ENCODE data around the gene ALDH9A1. TPM values are rescaled to one million over a fixed set of nuclear protein-coding genes. Genes with fewer than 3 reads are reported as not detected.
"Not testable (repeated sequence)": the region's sequence is repeated elsewhere in the genome, so short reads cannot be mapped to it uniquely, and the experiment has no call there.

ALDH9A1 gene
- polyA plus RNA-seq, 1 experiment = 43.8 TPM

- POLR2A ChIA-PET = no interaction called here
Observed at GRCh38 chr1:165737196-165737595, 38.8 kb upstream of the ALDH9A1 start.

GRCh38 chr1:165734906-165735305 is 36.5 kb upstream of the ALDH9A1 start:
- Histone ChIP-seq H3K36me3 (ENCODE audit: control insufficient read depth, insufficient read depth, low read length) (no peaks in the 10 kb centered on the region; the same call in 1 of the 2 replicates), H3K27me3 (ENCODE audit: control insufficient read depth, insufficient read depth, low read length) (no peaks in the 10 kb centered on the region), H3K4me3 (ENCODE audit: low read depth, low read length) (no peak overlapping the region)
- no peak for TF ChIP-seq CTCF (IDR thresholded peaks at IDR 0.05; ENCODE audit: insufficient read depth, low read depth, low read length)
- ChIA-PET CTCF (interaction anchor here (0.6 kb wide), 1 partner anchor 10 kb away, joined by 4 read pairs; no protein-coding TSS in a partner anchor), POLR2A (no interaction called here)
- DNase-seq (ENCODE audit: low read depth) = no peak

More at GRCh38 chr1:165737196-165737595, 38.8 kb upstream of the ALDH9A1 start:
- Histone ChIP-seq H3K27me3 (ENCODE audit: control insufficient read depth, insufficient read depth, low read length) (no peaks in the 10 kb centered on the region), H3K4me3 (ENCODE audit: low read depth, low read length) (no peak overlapping the region), H3K36me3 (ENCODE audit: control insufficient read depth, insufficient read depth, low read length) (peaks cover 3% of the 10 kb centered on the region)
- no peak for TF ChIP-seq CTCF (IDR thresholded peaks at IDR 0.05; ENCODE audit: insufficient read depth, low read depth, low read length)
- CTCF ChIA-PET = interaction anchor here (0.6 kb wide), 1 partner anchor 229 kb away, joined by 3 read pairs; no protein-coding TSS in a partner anchor
- no peak for DNase-seq (ENCODE audit: low read depth)

- TF ChIP-seq CTCF (IDR thresholded peaks at IDR 0.05; ENCODE audit: insufficient read depth, low read depth, low read length) = no peak
- Histone ChIP-seq H3K27me3 (ENCODE audit: control insufficient read depth, insufficient read depth, low read length) (no peaks in the 10 kb centered on the region), H3K4me3 (ENCODE audit: low read depth, low read length) (no peak overlapping the region), H3K36me3 (ENCODE audit: control insufficient read depth, insufficient read depth, low read length) (peaks cover 2% of the 10 kb centered on the region; the same call in 1 of the 2 replicates)
- ChIA-PET CTCF (interaction anchor here (0.7 kb wide), 2 partner anchors 32 to 83 kb away, joined by 3 read pairs; no protein-coding TSS in a partner anchor), POLR2A (no interaction called here)
- no peak for DNase-seq (ENCODE audit: low read depth)
Observed at GRCh38 chr1:165726841-165727240, 28.5 kb upstream of the ALDH9A1 start.

GRCh38 chr1:165726169-165726568 is 27.8 kb upstream of the ALDH9A1 start:
- ChIA-PET POLR2A (no interaction called here), CTCF (interaction anchor here (0.7 kb wide), 1 partner anchor 82 kb away, joined by 3 read pairs; no protein-coding TSS in a partner anchor)
- DNase-seq (ENCODE audit: low read depth) = no peak
- H3K27me3 ChIP-seq (ENCODE audit: control insufficient read depth, insufficient read depth, low read length) = no peaks in the 10 kb centered on the region
- no peak for TF ChIP-seq CTCF (IDR thresholded peaks at IDR 0.05; ENCODE audit: insufficient read depth, low read depth, low read length)
- no peak overlapping the region for H3K4me3 ChIP-seq (ENCODE audit: low read depth, low read length)
- H3K36me3 ChIP-seq (ENCODE audit: control insufficient read depth, insufficient read depth, low read length) = peaks cover 2% of the 10 kb centered on the region; the same call in 1 of the 2 replicates

GRCh38 chr1:165717918-165718515 is 19.7 kb upstream of the ALDH9A1 start:
- Histone ChIP-seq H3K4me3 (ENCODE audit: low read depth, low read length) (no peak overlapping the region), H3K36me3 (ENCODE audit: control insufficient read depth, insufficient read depth, low read length) (no peaks in the 10 kb centered on the region), H3K27me3 (ENCODE audit: control insufficient read depth, insufficient read depth, low read length) (no peaks in the 10 kb centered on the region)
- ChIA-PET POLR2A (no interaction called here), CTCF (interaction anchor here (1.1 to 2.2 kb wide), 4 partner anchors 57 to 198 kb away, joined by 4 to 18 read pairs (median 10); no protein-coding TSS in a partner anchor)
- TF ChIP-seq CTCF (IDR thresholded peaks at IDR 0.05; ENCODE audit: insufficient read depth, low read depth, low read length) = peak; percentile 84
- peak; percentile 13 for DNase-seq (ENCODE audit: low read depth)

GRCh38 chr1:165716265-165717051 is 18.1 kb upstream of the ALDH9A1 start:
- CTCF ChIA-PET = interaction anchor here (0.6 to 1.7 kb wide), 5 partner anchors 56 to 208 kb away, joined by 3 to 15 read pairs (median 4); no protein-coding TSS in a partner anchor
- H3K4me3 ChIP-seq (ENCODE audit: low read depth, low read length); DNase-seq (ENCODE audit: low read depth); POLR2A ChIA-PET; H3K36me3 ChIP-seq (ENCODE audit: control insufficient read depth, insufficient read depth, low read length); H3K27me3 ChIP-seq (ENCODE audit: control insufficient read depth, insufficient read depth, low read length): not testable (repeated sequence)

Measured in BJ (cell line).